Left renal cortex interstitium (tissue), 4 donors: ENCODE data around the gene HYAL1. TPM values are rescaled to one million over a fixed set of nuclear protein-coding genes. Genes with fewer than 3 reads are reported as not detected.
"Not testable (repeated sequence)": the region's sequence is repeated elsewhere in the genome, so short reads cannot be mapped to it uniquely, and the experiment has no call there.

Experiments
- DNase-seq, 4 donors: peaks; one replicate each; pipeline ENCODE4 v3.0.0-alpha.2; 2013; ENCODE audit warnings: low read depth in 4 of 4, low spot score in 2 of 4, missing footprints in 1 of 4
- polyA plus RNA-seq, 4 donors: library from polyadenylated mRNA; unstranded; fragments of 120-200 nt; gene quantifications; one replicate each; pipeline ENCODE4 v1.2.1, GENCODE V29; 2013; ENCODE audit not compliant: insufficient read length in 4 of 4

HYAL1 gene
- polyA plus RNA-seq, 4 donors = 6.4 to 7.8 (median 7.4) TPM

GRCh38 chr3:50296721-50297383 is 6.5 kb downstream of the HYAL1 start:
- DNase-seq = no peak

- DNase-seq = no peak
Observed at GRCh38 chr3:50295553-50296431, 7.6 kb downstream of the HYAL1 start.

- DNase-seq = no peak
Observed at GRCh38 chr3:50294492-50295403, 8.6 kb downstream of the HYAL1 start.

- no peak for DNase-seq
Observed at GRCh38 chr3:50294089-50294488, 9.3 kb downstream of the HYAL1 start.

GRCh38 chr3:50293079-50293801 is 10.1 kb downstream of the HYAL1 start:
- no peak for DNase-seq

GRCh38 chr3:50292159-50293078 is 11.0 kb downstream of the HYAL1 start, which contains the start of gene IFRD2:
IFRD2 (minus strand) TSS chr3:50292429; CDS start chr3:50292274, 155 bp downstream.
- DNase-seq = peak; percentile 83 to 95 (median 91)

- no peak for DNase-seq
Observed at GRCh38 chr3:50290161-50290641, 13.2 kb downstream of the HYAL1 start.

- DNase-seq = no peak
Observed at GRCh38 chr3:50289130-50289529, 14.2 kb downstream of the HYAL1 start.

- DNase-seq = no peak
Observed at GRCh38 chr3:50288387-50289007, 14.9 kb downstream of the HYAL1 start.

- no peak for DNase-seq
Observed at GRCh38 chr3:50287262-50287661, 16.1 kb downstream of the HYAL1 start.

- DNase-seq = no peak
Observed at GRCh38 chr3:50286322-50287227, 16.8 kb downstream of the HYAL1 start.

GRCh38 chr3:50284121-50284520 is 19.3 kb downstream of the HYAL1 start:
- DNase-seq = not testable (repeated sequence)

GRCh38 chr3:50279255-50280016 is 23.9 kb downstream of the HYAL1 start:
- DNase-seq = no peak

- DNase-seq = no peak
Observed at GRCh38 chr3:50278880-50279224, 24.5 kb downstream of the HYAL1 start, which contains the start of gene LSMEM2. LSMEM2 (plus strand) TSS chr3:50279087; CDS start chr3:50279114, 27 bp downstream.

- no peak for DNase-seq
Observed at GRCh38 chr3:50278123-50278879, 25.1 kb downstream of the HYAL1 start.

GRCh38 chr3:50276762-50277101 is 26.6 kb downstream of the HYAL1 start:
- DNase-seq = no peak
